ENCODE data around the gene RHBDF2.
A peak's percentile ranks its signal among the peaks of the same experiment; 100 is the strongest.

The RHBDF2 gene

GRCh38 chr17:76444518-76445311, 56.5 kb downstream of the RHBDF2 start:
- H3K4me3 ChIP-seq (ENCODE audit: low read depth, low read length) = peak overlapping the region; percentile 24; the same call in 1 of the 2 replicates
- DNase-seq (ENCODE audit: low read depth) = no peak
- TF ChIP-seq CTCF (IDR thresholded peaks at IDR 0.05; ENCODE audit: low read depth, low read length, missing control alignments) = no peak

- H3K4me3 ChIP-seq (ENCODE audit: low read depth, low read length) = no peak overlapping the region
- TF ChIP-seq CTCF (IDR thresholded peaks at IDR 0.05; ENCODE audit: low read depth, low read length, missing control alignments) = no peak
These were observed 58.6 kb downstream of the RHBDF2 start for GRCh38 chr17:76442341-76443338.

GRCh38 chr17:76441686-76442340, 59.4 kb downstream of the RHBDF2 start:
- TF ChIP-seq CTCF (IDR thresholded peaks at IDR 0.05; ENCODE audit: low read depth, low read length, missing control alignments) = no peak

More at GRCh38 chr17:76442341-76443338, 58.6 kb downstream of the RHBDF2 start:
- DNase-seq (ENCODE audit: low read depth) = no peak

GRCh38 chr17:76440751-76441362, 60.4 kb downstream of the RHBDF2 start:
- no peak for TF ChIP-seq CTCF (IDR thresholded peaks at IDR 0.05; ENCODE audit: low read depth, low read length, missing control alignments)
- DNase-seq (ENCODE audit: low read depth) = no peak
- H3K4me3 ChIP-seq (ENCODE audit: low read depth, low read length) = no peak overlapping the region

More at GRCh38 chr17:76441686-76442340, 59.4 kb downstream of the RHBDF2 start:
- H3K4me3 ChIP-seq (ENCODE audit: low read depth, low read length) = no peak overlapping the region
- DNase-seq (ENCODE audit: low read depth) = no peak

GRCh38 chr17:76439314-76439928, 61.8 kb downstream of the RHBDF2 start:
- no peak for DNase-seq (ENCODE audit: low read depth)
- H3K4me3 ChIP-seq (ENCODE audit: low read depth, low read length) = no peak overlapping the region
- TF ChIP-seq CTCF (IDR thresholded peaks at IDR 0.05; ENCODE audit: low read depth, low read length, missing control alignments) = no peak

- no peak for DNase-seq (ENCODE audit: low read depth)
These were observed 62.3 kb downstream of the RHBDF2 start for GRCh38 chr17:76438906-76439305.

More at GRCh38 chr17:76438906-76439305, 62.3 kb downstream of the RHBDF2 start:
- H3K4me3 ChIP-seq (ENCODE audit: low read depth, low read length) = no peak overlapping the region
- TF ChIP-seq CTCF (IDR thresholded peaks at IDR 0.05; ENCODE audit: low read depth, low read length, missing control alignments) = no peak
